Progenitor cell of endocrine pancreas (in vitro differentiated cells): ENCODE results near the gene B4GALT5. TPM values are rescaled to one million over a fixed set of nuclear protein-coding genes. Genes with fewer than 3 reads are reported as not detected.
A peak's percentile ranks its signal among the peaks of the same experiment; 100 is the strongest.

Source experiments
- DNase-seq: peaks from one replicate; pipeline ENCODE4 v3.0.0; 2021; ENCODE audit warnings: low spot score; ENCODE audit not compliant: unreplicated experiment
- H3K27ac Mint-ChIP-seq: 2 replicates; pipeline ENCODE4 v1.8.0; 2021; ENCODE audit warnings: mild to moderate bottlenecking, moderate library complexity, mixed read lengths
- H3K27me3 Mint-ChIP-seq: 2 replicates; pipeline ENCODE4 v1.8.0; 2021; ENCODE audit warnings: mixed read lengths
- H3K36me3 Mint-ChIP-seq: 2 replicates; pipeline ENCODE4 v1.8.0; 2022; ENCODE audit warnings: mixed read lengths; ENCODE audit not compliant: insufficient read depth
- H3K4me1 Mint-ChIP-seq: 2 replicates; pipeline ENCODE4 v1.8.0; 2021; ENCODE audit warnings: low read depth, mixed read lengths
- H3K4me3 Mint-ChIP-seq: 2 replicates; pipeline ENCODE4 v1.8.0; 2021; ENCODE audit warnings: low read depth, mild to moderate bottlenecking, moderate library complexity, mixed read lengths
- H3K9me3 Mint-ChIP-seq: 2 replicates; pipeline ENCODE4 v1.8.0; 2021; ENCODE audit warnings: low read depth, mixed read lengths
- total RNA-seq: library from RNA; stranded (reverse); gene quantifications from 2 replicates; pipeline ENCODE4 v1.2.1, GENCODE V29; 2021
- TF ChIP-seq, protein P1 (sequence below): fragments of 200-600 bp; sonication (generic); IDR thresholded peaks from one replicate; pipeline ENCODE4 v1.5.0; 2021; ENCODE audit warnings: antibody characterized with exemption, mild to moderate bottlenecking; ENCODE audit not compliant: unreplicated experiment

The B4GALT5 gene
- total RNA-seq, 1 donor from 2014 or later: 58.6 TPM

DNA sequence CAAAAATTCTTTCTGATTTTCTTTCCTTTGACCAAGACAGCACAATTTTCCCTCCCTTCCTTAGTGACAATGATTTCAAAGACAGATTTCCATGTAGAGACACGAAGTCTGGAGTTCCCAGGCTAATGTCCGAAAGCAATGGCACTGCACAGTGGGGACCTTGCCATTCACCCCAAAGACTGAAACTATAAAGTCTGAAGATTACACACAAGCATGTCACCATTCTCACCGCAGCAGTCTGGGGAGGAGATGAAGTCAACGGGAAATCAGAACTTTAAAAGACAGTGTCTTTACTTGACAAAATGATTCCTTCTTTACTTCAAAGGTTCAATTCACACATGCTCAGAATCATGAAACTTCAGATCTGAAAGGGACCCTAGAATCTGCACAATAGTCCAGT, 8.3 kb downstream of the B4GALT5 start:
- Mint-ChIP-seq H3K4me3 (no peak overlapping the region), H3K9me3 (no peaks in the 10 kb centered on the region), H3K27ac (peak overlapping the region; percentile 71), H3K36me3 (peaks cover 2% of the 10 kb centered on the region), H3K27me3 (no peaks in the 10 kb centered on the region), H3K4me1 (peaks cover 20% of the 10 kb centered on the region)
- TF ChIP-seq, protein P1, sequence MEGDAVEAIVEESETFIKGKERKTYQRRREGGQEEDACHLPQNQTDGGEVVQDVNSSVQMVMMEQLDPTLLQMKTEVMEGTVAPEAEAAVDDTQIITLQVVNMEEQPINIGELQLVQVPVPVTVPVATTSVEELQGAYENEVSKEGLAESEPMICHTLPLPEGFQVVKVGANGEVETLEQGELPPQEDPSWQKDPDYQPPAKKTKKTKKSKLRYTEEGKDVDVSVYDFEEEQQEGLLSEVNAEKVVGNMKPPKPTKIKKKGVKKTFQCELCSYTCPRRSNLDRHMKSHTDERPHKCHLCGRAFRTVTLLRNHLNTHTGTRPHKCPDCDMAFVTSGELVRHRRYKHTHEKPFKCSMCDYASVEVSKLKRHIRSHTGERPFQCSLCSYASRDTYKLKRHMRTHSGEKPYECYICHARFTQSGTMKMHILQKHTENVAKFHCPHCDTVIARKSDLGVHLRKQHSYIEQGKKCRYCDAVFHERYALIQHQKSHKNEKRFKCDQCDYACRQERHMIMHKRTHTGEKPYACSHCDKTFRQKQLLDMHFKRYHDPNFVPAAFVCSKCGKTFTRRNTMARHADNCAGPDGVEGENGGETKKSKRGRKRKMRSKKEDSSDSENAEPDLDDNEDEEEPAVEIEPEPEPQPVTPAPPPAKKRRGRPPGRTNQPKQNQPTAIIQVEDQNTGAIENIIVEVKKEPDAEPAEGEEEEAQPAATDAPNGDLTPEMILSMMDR: no peak
- no peak for DNase-seq

DNA sequence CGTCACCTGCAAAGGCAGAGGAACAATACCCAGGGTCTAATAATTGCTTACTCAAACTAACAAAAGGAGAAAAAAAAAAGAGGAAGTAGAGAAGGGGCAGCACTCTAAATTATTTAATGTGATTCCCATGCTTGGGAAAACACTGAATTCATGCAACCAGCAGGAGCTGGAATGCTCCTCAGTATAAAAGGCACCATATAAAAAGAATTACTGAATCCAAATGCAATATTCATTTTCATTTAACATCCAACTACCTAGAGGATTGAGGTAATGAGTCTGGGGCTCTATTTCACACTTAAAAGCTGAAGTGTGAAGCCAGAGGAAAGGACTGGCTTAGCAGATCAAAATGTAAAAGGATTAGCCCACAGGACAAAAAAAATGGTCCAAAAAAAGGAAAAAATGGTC, 8.7 kb downstream of the B4GALT5 start:
- TF ChIP-seq, protein P1: no peak
- Mint-ChIP-seq H3K4me3 (no peak overlapping the region), H3K27ac (no peak overlapping the region), H3K36me3 (peaks cover 2% of the 10 kb centered on the region), H3K27me3 (no peaks in the 10 kb centered on the region), H3K4me1 (peaks cover 21% of the 10 kb centered on the region), H3K9me3 (no peaks in the 10 kb centered on the region)
- DNase-seq: no peak

DNA sequence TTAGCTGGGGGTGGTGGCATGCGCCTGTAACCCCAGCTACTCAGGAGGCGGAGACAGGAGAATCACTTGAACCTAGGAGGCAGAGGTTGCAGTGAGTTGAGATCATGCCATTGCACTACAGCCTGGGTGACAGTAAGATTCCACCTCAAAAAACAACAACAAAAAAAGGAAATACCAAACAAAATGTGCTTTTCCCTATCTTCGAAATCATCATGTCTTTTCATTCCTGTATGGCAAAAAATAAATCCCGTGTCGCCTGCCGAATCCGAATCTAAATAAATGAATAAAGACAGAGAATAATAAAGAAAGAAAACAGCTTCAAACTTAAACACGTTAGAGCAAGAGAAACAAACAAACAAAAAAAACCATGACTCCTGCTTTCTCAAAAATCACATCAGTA, 11.8 kb downstream of the B4GALT5 start:
- Mint-ChIP-seq H3K4me1 (peaks cover 30% of the 10 kb centered on the region), H3K36me3 (peaks cover 2% of the 10 kb centered on the region), H3K27me3 (no peaks in the 10 kb centered on the region), H3K27ac (no peak overlapping the region), H3K4me3 (no peak overlapping the region), H3K9me3 (no peaks in the 10 kb centered on the region)
- DNase-seq: no peak
- TF ChIP-seq, protein P1: no peak

DNA sequence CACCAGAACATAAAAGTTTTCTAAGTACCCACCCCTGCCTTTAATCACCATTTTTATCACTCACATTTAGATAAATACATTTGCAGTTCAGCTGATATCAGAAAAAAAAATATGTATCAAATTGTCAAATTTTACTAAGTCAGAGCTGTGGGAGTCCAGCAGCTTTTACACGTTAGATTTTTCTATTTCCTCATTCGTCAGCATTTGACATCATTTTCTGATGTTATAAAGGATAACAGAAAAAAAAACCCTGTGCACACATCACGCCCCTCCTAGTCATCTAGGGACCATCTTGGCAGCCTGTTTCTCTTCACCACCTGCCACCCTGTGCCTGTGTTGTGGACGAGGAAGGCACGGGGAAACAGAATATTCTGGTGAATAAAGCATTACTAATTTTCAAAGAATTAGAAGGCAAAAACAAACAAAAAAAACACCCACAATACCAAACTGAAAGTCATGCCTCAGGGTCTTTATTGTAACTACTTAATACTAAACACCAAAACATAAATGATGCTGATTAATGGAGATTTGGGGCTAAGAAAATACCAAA, 12.4 kb downstream of the B4GALT5 start:
- Mint-ChIP-seq H3K36me3 (peaks cover 2% of the 10 kb centered on the region), H3K4me3 (no peak overlapping the region), H3K4me1 (peaks cover 28% of the 10 kb centered on the region), H3K9me3 (no peaks in the 10 kb centered on the region), H3K27me3 (no peaks in the 10 kb centered on the region), H3K27ac (peak overlapping the region; percentile 90)
- TF ChIP-seq, protein P1: no peak
- no peak for DNase-seq

DNA sequence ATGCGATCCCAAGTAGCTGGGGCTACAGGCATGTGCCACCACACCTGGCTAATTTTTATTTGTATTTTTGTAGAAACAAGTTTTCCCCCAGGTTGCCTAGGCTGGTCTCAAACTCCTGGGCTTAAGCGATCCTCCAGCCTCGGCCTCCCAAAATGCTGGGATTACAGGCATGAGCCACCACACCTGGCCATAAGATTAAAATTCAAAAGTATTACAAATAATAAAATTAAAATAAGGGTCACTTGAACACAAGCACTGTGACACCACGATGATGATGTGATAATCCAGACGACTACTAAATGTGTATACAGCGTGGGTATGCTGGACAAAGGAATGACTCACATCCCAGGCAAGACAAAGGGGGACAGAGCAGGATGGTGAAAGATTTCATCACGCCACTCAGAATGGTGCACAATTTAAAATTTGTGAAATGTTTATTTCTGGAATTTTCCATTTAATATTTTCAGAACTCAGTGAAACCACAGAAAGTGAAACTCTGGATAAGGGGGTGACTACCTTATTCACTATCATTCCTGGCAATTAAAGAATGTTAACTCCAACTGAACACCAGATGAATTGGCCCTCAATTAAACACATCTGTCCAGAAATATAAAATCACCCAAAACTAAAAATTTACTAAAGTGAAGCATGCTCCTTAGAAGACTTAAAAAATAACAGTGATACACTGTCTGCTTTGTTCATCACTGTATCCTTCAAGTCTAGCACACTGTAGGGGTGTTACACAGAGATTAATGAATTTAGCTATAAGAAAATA, 13.1 kb downstream of the B4GALT5 start:
- Mint-ChIP-seq H3K27me3 (no peaks in the 10 kb centered on the region), H3K4me3 (no peak overlapping the region), H3K9me3 (no peaks in the 10 kb centered on the region), H3K36me3 (peaks cover 2% of the 10 kb centered on the region), H3K4me1 (peaks cover 29% of the 10 kb centered on the region), H3K27ac (no peak overlapping the region)
- TF ChIP-seq, protein P1: no peak
- no peak for DNase-seq
